Cortex of kidney (tissue), 1 donor: ENCODE data around the gene ATXN1L.
A peak's percentile ranks its signal among the peaks of the same experiment; 100 is the strongest.
"Not testable (repeated sequence)": the region's sequence is repeated elsewhere in the genome, so short reads cannot be mapped to it uniquely, and the experiment has no call there.

Source experiments
- DNase-seq: peaks from one replicate; lab custom pipeline; 2025; lab: John Stamatoyannopoulos, UW

Gene ATXN1L

GRCh38 chr16:71894229-71894920 lies 48.6 kb downstream of the ATXN1L start:
- no peak for DNase-seq

DNA sequence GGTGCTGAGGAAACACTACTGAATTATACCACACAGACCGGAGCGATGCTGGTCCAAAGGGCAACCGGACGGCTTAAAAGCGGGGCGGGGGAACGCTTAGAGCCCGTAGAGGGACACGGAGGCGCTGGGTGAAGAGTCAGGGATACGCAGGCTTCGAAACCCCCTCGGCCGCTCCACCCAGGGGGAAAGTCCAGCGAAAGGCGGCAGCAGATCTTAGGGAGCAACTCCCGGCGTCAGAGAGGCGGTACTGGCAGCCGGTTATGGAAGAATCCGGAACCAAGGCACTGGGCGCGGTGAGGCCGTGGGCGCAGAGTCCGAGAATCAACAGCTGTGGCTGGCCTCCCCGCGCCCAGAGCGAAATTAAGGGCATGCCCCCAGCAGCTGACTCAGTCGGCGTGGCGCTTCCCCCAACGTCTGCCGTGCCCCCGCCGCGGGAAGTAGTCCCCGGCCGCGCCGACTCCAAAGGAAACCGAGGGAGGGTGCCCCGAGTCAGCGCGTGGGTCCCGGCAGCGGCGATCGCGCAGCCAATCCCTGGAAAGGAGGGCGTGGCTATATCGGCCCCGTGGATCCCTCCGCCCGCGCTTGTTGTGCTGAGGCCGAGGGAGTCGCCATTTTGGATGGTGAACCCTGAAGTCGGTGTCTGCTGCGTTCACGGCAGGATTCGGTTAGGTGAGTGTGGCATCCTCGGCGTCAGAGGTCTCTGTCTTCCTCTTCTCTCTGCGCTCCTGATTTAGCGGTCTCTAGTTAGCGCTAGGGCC lies 49.3 kb downstream of the ATXN1L start, which contains the start of gene IST1:
TSS of gene IST1 (plus strand) at position 611 of the 758 bp plus-strand sequence. CDS start 20,110 bp downstream, outside the sequence.
- DNase-seq, result peak; percentile 89

GRCh38 chr16:71895679-71896365 lies 50.0 kb downstream of the ATXN1L start:
- DNase-seq, result no peak

GRCh38 chr16:71896764-71897368 lies 51.1 kb downstream of the ATXN1L start:
- DNase-seq, result no peak

- DNase-seq, result no peak
Observed at GRCh38 chr16:71899171-71899570, 53.4 kb downstream of the ATXN1L start.

- DNase-seq, result no peak
Observed at GRCh38 chr16:71902656-71903365, 57.0 kb downstream of the ATXN1L start.

DNA sequence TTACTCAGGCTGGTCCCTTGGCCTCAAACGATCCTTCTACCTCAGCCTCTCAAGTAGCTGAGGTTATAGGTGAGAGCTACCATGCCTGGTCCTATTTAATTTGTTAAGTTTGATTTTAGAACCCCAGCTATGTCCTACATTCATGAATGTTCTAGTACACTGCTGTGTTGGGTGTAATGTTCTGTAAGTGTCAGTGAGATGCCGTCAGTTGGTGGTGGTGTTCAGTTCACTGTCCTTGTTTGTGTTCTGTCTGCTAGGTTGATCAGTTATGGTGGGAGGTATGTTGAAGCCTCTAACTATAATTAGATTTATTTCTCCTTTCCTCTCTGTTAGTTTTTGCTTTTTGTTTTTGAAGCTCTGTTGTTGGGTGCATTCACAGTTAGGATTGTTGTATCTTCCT lies 57.8 kb downstream of the ATXN1L start:
- DNase-seq, result no peak

GRCh38 chr16:71904239-71904638 lies 58.5 kb downstream of the ATXN1L start:
- no peak for DNase-seq

GRCh38 chr16:71905765-71906164 lies 60.0 kb downstream of the ATXN1L start:
- DNase-seq, result not testable (repeated sequence)
